Dermis microvascular lymphatic vessel endothelial cell (primary cell): Measurements from ENCODE around the gene CASK. TPM values are rescaled to one million over a fixed set of nuclear protein-coding genes. Genes with fewer than 3 reads are reported as not detected.

Experiments used
- DNase-seq, 2 donors: peaks; one replicate each; pipeline versions ENCODE4 v3.0.0 to v3.0.0-alpha.2; 2010; ENCODE audit warnings: low read depth in 2 of 2
- total RNA-seq: library from RNA; depleted of rRNA; stranded (reverse); fragments of >200 nt; gene quantifications from 2 replicates; pipeline ENCODE4 v1.2.1, GENCODE V29; 2014

The CASK gene
- total RNA-seq, 1 donor from 2014 or later: 27.0 TPM

- no peak for DNase-seq
Measured at GRCh38 chrX:41474726-41475100, 448.6 kb downstream of the CASK start.

GRCh38 chrX:41473936-41474725 lies 449.2 kb downstream of the CASK start:
- DNase-seq: no peak

DNA sequence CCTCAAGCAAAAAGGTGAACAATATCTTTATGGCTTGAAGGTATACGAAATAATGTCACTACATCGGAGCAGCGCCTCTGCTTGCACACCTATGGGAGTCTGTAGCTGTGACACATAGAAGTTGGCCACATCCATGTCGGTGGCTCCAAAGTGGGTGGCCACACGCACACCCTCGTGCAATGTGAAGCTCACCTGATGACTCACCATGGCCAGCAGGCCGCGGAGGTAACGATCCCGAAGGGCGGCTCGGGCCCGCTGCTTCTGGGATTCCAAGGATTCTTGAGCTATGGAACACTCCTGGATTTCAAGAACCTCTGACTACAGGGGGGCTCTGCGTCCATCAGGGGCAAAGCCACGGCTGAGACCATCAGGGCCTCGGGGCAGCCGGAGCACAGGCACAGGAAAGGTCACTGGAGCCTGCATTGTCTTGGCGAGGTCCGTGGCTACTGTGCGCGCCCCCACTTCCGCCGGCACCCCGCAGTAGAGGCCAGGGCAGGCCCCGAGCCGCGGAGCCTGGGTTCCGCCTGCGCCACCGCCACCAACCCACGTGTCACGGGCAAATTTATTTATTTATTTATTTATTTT lies 451.0 kb downstream of the CASK start:
- DNase-seq: no peak

DNA sequence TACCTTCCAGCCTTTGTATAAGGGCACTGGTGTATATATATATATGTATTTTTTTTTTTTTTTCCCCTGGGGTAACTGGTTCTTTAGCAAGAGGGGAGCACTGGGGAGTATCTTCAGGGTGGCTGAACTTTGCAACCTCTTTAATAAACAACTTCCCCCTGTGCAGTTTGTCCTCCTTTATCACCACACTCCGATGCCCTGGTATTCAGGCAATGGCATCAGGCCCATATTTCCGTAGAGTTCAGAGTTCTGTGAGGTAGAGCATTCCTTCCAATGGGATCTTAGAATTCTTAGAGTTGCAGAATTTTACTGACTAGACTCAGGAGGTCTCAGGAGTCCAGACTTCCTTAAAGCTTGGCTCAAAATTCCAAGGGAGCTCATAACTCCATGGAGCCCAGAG lies 451.6 kb downstream of the CASK start:
- DNase-seq: no peak

GRCh38 chrX:41470706-41471105 lies 452.6 kb downstream of the CASK start:
- no peak for DNase-seq

DNA sequence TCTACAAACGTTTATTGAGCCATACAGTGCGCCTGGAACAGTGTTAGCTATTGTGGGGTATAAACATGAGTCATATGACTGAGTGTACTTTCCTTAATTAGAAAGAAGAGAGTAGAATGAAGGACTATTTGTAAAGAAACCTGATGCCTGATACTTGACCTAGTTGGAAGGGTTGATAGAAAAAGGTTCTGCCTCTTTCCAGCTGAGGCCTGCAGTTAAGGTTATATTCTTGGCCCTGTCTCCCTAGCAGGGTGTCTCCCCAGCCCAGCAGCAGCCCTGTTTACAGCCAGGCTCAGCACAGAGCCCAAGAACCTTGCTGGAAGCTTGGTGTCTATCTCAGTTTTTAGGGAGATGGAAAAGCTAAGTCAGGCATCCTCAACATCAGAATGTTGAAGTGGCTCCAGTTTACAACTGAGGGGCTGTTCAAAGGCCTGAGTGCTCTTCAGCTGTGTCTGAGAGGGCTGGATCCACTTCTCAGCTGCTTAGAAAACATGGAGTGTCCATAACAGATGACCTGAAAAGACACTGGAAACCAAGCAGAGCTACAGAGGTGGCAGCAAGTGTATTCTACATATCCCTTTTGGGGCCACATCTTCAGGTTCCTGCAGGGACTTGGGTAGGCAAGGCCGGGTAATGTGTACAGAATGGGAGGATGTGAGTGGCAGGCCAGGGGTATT lies 454.6 kb downstream of the CASK start:
- no peak for DNase-seq

Other genes starting within 250 kb of the CASK start
- gene GPR34, start 234.6 kb downstream of the CASK start, total RNA-seq: not detected in 2 replicates
- gene GPR82, start 199.4 kb downstream of the CASK start, total RNA-seq: not detected in 2 replicates